Measurements from ENCODE around the gene SVBP. TPM values are rescaled to one million over a fixed set of nuclear protein-coding genes. Genes with fewer than 3 reads are reported as not detected.

SVBP gene
- total RNA-seq, 2 experiments from 2014 or later = 19.8 to 20.6 TPM

- peak overlapping the region; percentile 13 for H3K4me3 Mint-ChIP-seq
- POLR2A ChIA-PET = no interaction called here
- peaks cover 33% of the 10 kb centered on the region for H3K4me1 Mint-ChIP-seq
- H3K9me3 Mint-ChIP-seq = peaks cover 6% of the 10 kb centered on the region
- H3K36me3 Mint-ChIP-seq (ENCODE audit: low read depth) = peaks cover 44% of the 10 kb centered on the region
- no peak overlapping the region for H3K27ac Mint-ChIP-seq
- DNase-seq = no peak
- no peaks in the 10 kb centered on the region for H3K27me3 Mint-ChIP-seq
- CTCF ChIA-PET = interaction anchor here (0.8 to 3.2 kb wide), 2 partner anchors 13 to 64 kb away, joined by 3 to 17 read pairs; no protein-coding TSS in a partner anchor
Observed at GRCh38 chr1:42848823-42849537, 31.8 kb upstream of the SVBP start.

DNA sequence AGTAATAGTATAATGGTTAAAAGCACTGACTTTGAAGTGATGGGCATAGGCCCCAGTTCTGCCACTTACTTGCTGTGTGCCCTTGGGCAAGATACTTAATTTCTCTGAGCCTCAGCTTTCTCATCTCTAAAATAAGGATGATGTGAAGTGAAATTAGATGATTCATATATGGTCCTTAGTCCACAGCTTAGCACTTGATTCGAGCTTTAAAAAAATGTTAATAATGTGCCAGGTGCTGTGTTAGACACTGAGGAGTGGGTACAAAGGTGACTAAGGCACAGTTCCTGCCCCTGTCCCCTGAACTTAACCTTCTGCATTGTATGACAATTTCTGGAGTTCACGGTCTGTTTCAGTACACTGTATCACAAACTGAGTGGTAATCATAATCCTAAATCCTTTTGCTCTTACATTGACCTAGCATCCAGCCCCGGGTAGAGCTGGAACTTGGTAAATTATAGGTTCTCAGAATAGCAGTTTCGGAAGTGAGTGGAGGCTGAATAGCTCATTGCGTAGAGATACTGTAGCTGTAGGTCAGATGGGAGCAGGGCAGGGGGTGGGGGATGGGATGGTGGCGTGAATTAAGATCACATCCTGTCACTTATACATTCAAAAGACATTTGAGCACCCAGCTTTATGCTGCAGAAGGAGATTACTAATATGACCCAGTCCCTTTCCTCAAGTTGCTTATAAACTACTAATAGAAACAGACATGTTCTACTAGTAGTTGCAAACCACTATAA lies 30.7 kb upstream of the SVBP start:
- no peak for DNase-seq
- H3K36me3 Mint-ChIP-seq (ENCODE audit: low read depth) = peaks cover 44% of the 10 kb centered on the region
- H3K27ac Mint-ChIP-seq = peak overlapping the region; percentile 90
- no peaks in the 10 kb centered on the region for H3K27me3 Mint-ChIP-seq
- POLR2A ChIA-PET = interaction anchor here (0.6 kb wide), 1 partner anchor 34 kb away, joined by 5 read pairs; no protein-coding TSS in a partner anchor
- peaks cover 33% of the 10 kb centered on the region for H3K4me1 Mint-ChIP-seq
- H3K4me3 Mint-ChIP-seq = peak overlapping the region; percentile 99
- H3K9me3 Mint-ChIP-seq = peaks cover 6% of the 10 kb centered on the region
- CTCF ChIA-PET = interaction anchor here (0.6 to 3.2 kb wide), 5 partner anchors 12 to 505 kb away, joined by 3 to 17 read pairs (median 4); no protein-coding TSS in a partner anchor

GRCh38 chr1:42847111-42847595 lies 30.0 kb upstream of the SVBP start:
- Mint-ChIP-seq H3K4me3 (peak overlapping the region; percentile 99), H3K36me3 (ENCODE audit: low read depth) (peaks cover 38% of the 10 kb centered on the region), H3K9me3 (peaks cover 6% of the 10 kb centered on the region), H3K27ac (peak overlapping the region; percentile 90), H3K27me3 (no peaks in the 10 kb centered on the region), H3K4me1 (peaks cover 33% of the 10 kb centered on the region)
- ChIA-PET POLR2A (interaction anchor here (0.7 to 1.4 kb wide), 4 partner anchors 11 to 208 kb away, joined by 3 to 6 read pairs (median 4); partner anchors contain the start of genes C1orf50 and P3H1), CTCF (interaction anchor here (1.7 to 3.2 kb wide), 5 partner anchors 9 to 226 kb away, joined by 4 to 17 read pairs (median 8); no protein-coding TSS in a partner anchor)
- DNase-seq = peak; percentile 8

DNA sequence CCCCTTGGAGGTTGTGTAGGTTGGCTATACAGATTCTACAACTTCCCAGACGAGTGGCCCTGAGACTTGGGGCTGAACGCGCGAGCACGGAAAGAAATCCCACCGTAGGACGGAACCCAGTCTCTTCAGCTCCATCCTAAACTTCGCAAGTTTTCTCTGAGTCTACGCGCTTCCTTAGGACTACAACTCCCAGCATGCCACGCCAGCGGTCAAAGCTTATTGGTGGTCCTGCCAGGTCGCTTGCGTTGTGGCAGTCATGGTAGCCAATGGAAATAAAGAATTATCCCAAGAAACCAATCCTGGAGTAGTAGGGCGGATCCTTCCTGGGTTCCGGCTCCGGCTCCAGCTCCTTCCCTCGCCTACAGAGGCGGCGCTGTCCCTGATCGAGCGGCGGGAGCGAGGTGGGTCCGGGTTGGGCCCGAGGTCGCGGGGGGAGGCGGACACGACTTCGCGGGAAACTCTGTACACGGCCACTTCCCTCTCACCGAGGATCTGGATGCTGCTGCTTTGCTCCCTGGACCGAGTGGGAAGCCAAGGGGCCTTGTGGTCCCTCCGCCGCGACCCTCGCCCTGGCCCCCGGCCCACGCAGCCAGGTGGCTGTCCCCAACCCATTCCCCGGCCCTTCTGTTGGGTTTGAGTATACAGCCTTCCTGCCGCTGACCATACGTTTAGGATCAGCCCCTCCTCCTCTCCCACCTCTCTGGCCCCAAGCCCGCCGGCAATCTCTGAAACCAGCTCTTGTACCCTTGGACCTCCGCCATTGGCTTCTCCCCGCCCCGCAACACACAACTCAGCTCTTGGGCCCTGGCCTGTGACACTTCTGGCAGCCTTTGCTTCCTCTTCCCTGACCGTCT lies 29.3 kb upstream of the SVBP start, which contains the start of gene ZNF691:
Gene ZNF691 (plus strand): TSS at position 357 of the 854 bp plus-strand sequence. CDS start 3,046 bp downstream, outside the sequence.
- peaks cover 33% of the 10 kb centered on the region for H3K4me1 Mint-ChIP-seq
- peaks cover 33% of the 10 kb centered on the region for H3K36me3 Mint-ChIP-seq (ENCODE audit: low read depth)

DNA sequence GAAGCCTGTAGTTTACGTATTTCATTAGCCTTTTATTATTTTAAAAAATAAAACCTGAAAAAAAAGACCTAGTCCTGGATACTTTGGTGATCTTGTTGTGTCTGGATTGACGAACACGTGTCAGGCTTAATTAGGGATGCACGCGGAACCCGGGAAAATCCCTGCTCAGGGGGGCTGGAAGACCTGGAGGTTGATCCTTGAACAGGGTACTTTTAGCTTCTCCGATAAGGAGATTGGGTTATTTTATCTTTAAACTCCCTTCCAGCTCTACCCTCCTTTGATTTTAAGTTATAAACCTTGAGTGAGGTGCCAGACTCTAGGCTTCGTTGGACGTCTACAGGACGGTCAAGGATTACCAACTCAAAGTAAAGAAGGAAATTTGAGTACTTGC lies 28.7 kb upstream of the SVBP start:
- Mint-ChIP-seq H3K36me3 (ENCODE audit: low read depth) (peaks cover 27% of the 10 kb centered on the region), H3K9me3 (peaks cover 6% of the 10 kb centered on the region), H3K4me3 (peak overlapping the region; percentile 99), H3K27me3 (no peaks in the 10 kb centered on the region), H3K27ac (peak overlapping the region; percentile 90), H3K4me1 (peaks cover 33% of the 10 kb centered on the region)
- CTCF ChIA-PET = interaction anchor here (0.8 to 3.2 kb wide), 12 partner anchors 8 to 227 kb away, joined by 3 to 17 read pairs (median 4); no protein-coding TSS in a partner anchor
- POLR2A ChIA-PET = interaction anchor here (0.6 to 1.4 kb wide), 6 partner anchors 10 to 514 kb away, joined by 3 to 6 read pairs (median 4); partner anchors contain the start of genes C1orf50 and P3H1
- DNase-seq = no peak

More for the DNA sequence above, 29.3 kb upstream of the SVBP start, which contains the start of gene ZNF691:
- Mint-ChIP-seq H3K4me3 (peak within 1 kb of the TSS; percentile 99), H3K27ac (peak within 1 kb of the TSS; percentile 90), H3K27me3 (no peaks in the 10 kb centered on the region), H3K9me3 (peaks cover 6% of the 10 kb centered on the region)
- peak; percentile 94 for DNase-seq
- POLR2A ChIA-PET = interaction anchor here (0.6 to 1.4 kb wide), 7 partner anchors 11 to 514 kb away, joined by 3 to 6 read pairs (median 4); partner anchors contain the start of genes C1orf50 and P3H1
- CTCF ChIA-PET = interaction anchor here (0.8 to 3.2 kb wide), 12 partner anchors 8 to 227 kb away, joined by 3 to 17 read pairs (median 4); no protein-coding TSS in a partner anchor

- CTCF ChIA-PET = interaction anchor here (1.4 to 1.7 kb wide), 2 partner anchors 14 to 68 kb away, joined by 5 read pairs; no protein-coding TSS in a partner anchor
- POLR2A ChIA-PET = no interaction called here
- Mint-ChIP-seq H3K36me3 (ENCODE audit: low read depth) (peaks cover 20% of the 10 kb centered on the region), H3K27me3 (no peaks in the 10 kb centered on the region), H3K9me3 (peaks cover 2% of the 10 kb centered on the region), H3K4me1 (peaks cover 33% of the 10 kb centered on the region), H3K27ac (no peak overlapping the region), H3K4me3 (no peak overlapping the region)
- DNase-seq = no peak
Observed at GRCh38 chr1:42845193-42845592, 28.0 kb upstream of the SVBP start.

- DNase-seq = no peak
- Mint-ChIP-seq H3K36me3 (ENCODE audit: low read depth) (peaks cover 16% of the 10 kb centered on the region), H3K27me3 (no peaks in the 10 kb centered on the region), H3K4me3 (no peak overlapping the region), H3K9me3 (no peaks in the 10 kb centered on the region), H3K4me1 (peaks cover 30% of the 10 kb centered on the region), H3K27ac (no peak overlapping the region)
- CTCF ChIA-PET = interaction anchor here (1.9 kb wide), 1 partner anchor 13 kb away, joined by 4 read pairs; no protein-coding TSS in a partner anchor
- POLR2A ChIA-PET = interaction anchor here (0.6 kb wide), 1 partner anchor 514 kb away, joined by 3 read pairs; no protein-coding TSS in a partner anchor
Observed at GRCh38 chr1:42844592-42845140, 27.5 kb upstream of the SVBP start.

DNA sequence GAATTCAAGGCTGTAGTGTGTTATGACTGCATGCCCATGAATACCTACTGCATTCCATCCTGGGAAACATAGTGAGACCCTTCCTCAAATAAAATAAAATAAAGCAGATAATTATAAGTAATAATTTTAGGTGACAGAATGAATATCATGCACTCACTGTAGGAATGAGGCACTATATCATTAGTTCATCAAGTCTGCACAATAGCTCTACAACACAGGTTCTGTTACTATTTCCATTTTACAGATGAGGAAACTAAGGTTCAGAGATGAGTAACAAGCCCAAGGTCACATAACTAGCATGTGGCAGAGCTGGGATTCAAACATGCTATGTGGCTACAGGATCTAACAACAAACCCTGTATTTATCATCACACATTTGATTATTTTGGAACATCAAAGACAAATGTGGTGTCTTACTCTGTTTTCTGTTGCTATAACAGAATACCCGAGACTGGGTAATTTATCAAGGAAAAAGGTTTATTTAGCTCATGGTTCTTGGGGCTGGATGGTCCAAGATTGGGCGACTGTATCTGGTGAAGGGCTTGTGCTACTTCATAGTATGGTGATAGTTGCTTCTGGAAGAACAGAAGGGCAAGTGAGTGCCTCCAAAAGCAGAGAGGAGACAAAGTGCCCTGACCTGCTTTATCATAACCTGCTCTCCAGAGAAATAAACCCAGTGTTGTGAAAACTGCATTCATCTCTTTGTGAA lies 24.4 kb upstream of the SVBP start:
- H3K36me3 Mint-ChIP-seq (ENCODE audit: low read depth) = no peaks in the 10 kb centered on the region
- ChIA-PET POLR2A (no interaction called here), CTCF (interaction anchor here (0.9 kb wide), 1 partner anchor 79 kb away, joined by 3 read pairs; no protein-coding TSS in a partner anchor)

DNA sequence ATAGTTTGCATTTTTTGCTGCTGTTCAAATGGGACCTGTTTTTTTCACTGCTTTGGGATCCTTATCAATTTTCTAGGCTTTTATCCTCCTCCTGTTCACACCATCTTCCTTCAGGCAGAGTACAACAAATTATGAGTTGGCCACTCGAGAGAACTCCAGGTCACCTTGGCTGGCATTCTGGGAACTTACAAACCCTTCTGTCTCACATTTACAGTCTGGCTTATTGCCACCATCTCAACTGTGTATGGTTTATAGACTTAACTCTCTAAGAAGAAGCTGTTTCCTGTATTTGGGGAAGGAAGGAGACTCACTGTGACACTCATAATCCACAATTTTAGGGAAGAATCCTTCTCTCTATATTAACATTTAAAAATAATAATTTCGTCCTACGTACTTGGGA lies 23.8 kb upstream of the SVBP start:
- H3K27ac Mint-ChIP-seq = no peak overlapping the region
- no peaks in the 10 kb centered on the region for H3K9me3 Mint-ChIP-seq
- peaks cover 4% of the 10 kb centered on the region for H3K4me1 Mint-ChIP-seq
- no peak for DNase-seq
- CTCF ChIA-PET = interaction anchor here (0.9 kb wide), 1 partner anchor 78 kb away, joined by 3 read pairs; no protein-coding TSS in a partner anchor
- POLR2A ChIA-PET = no interaction called here
- no peaks in the 10 kb centered on the region for H3K27me3 Mint-ChIP-seq
- no peaks in the 10 kb centered on the region for H3K36me3 Mint-ChIP-seq (ENCODE audit: low read depth)
- H3K4me3 Mint-ChIP-seq = no peak overlapping the region

More for the DNA sequence above, 24.4 kb upstream of the SVBP start:
- DNase-seq = no peak
- no peaks in the 10 kb centered on the region for H3K9me3 Mint-ChIP-seq
- no peak overlapping the region for H3K27ac Mint-ChIP-seq
- no peak overlapping the region for H3K4me3 Mint-ChIP-seq
- no peaks in the 10 kb centered on the region for H3K27me3 Mint-ChIP-seq
- peaks cover 7% of the 10 kb centered on the region for H3K4me1 Mint-ChIP-seq

DNA sequence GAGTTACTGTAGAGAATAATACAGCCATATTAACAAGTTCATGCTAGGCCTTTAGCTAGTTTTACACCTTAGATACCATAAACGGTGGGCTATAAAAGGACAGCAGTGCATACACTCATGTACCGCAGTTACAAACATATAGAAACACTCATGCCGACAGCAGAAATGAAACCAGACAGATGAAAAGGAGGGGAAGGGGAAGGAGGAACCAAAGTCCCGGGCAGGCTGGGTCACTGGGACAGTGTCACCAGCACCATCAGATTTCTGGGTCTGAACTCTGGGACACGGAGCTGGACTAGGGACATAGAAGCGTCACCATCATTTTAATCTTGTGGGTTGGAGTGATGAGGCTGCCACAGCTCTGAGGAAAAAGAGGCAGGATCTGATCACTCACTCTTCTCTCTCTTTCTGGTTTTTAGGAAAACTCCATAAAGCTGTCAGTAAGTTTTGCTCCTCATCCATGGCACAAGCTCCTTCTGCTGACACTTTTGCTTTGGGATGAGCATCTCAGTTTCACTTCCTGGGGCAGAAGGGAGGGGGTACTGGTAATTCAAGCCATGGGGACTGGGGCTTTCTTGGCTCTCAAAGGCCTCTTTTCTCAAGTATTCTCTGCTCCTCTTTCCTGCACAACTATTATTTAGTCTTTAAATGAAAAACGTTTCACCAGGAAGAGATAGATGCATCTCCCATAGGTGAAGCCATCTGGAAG lies 21.4 kb upstream of the SVBP start:
- CTCF ChIA-PET = interaction anchor here (0.7 to 2.0 kb wide), 3 partner anchors 8 to 26 kb away, joined by 3 to 8 read pairs (median 3); partner anchors contain the start of gene ZNF691
- Mint-ChIP-seq H3K9me3 (no peaks in the 10 kb centered on the region), H3K27ac (no peak overlapping the region), H3K27me3 (no peaks in the 10 kb centered on the region), H3K4me3 (no peak overlapping the region), H3K36me3 (ENCODE audit: low read depth) (no peaks in the 10 kb centered on the region), H3K4me1 (no peaks in the 10 kb centered on the region)
- no peak for DNase-seq
- POLR2A ChIA-PET = no interaction called here
